GM19455 (cell line): Measurements from ENCODE around the gene PTGIR.
"Not testable (repeated sequence)": the region's sequence is repeated elsewhere in the genome, so short reads cannot be mapped to it uniquely, and the experiment has no call there.

ENCODE experiments used
- ATAC-seq: cut with Tn5 transposase; IDR thresholded peaks from one replicate; pipeline ENCODE4 v1.9.1; 2021; ENCODE audit not compliant: unreplicated experiment

Gene PTGIR

GRCh38 chr19:46639358-46640182, 14.7 kb upstream of the PTGIR start:
- ATAC-seq = no peak

- no peak for ATAC-seq
Observed at GRCh38 chr19:46637224-46637623, 12.3 kb upstream of the PTGIR start.

GRCh38 chr19:46635920-46636761, 11.3 kb upstream of the PTGIR start, which contains the start of gene GNG8:
Gene GNG8, minus strand, starts transcription at chr19:46636202. Its CDS starts 1,520 bp downstream, at chr19:46634682.
- no peak for ATAC-seq

- no peak for ATAC-seq
Observed at GRCh38 chr19:46634656-46635218, 9.8 kb upstream of the PTGIR start.

GRCh38 chr19:46634045-46634655, 9.3 kb upstream of the PTGIR start:
- no peak for ATAC-seq

GRCh38 chr19:46633130-46633529, 8.2 kb upstream of the PTGIR start:
- ATAC-seq = no peak

GRCh38 chr19:46631481-46631880, 6.6 kb upstream of the PTGIR start:
- ATAC-seq = no peak

GRCh38 chr19:46630586-46631205, 5.8 kb upstream of the PTGIR start:
- ATAC-seq = no peak

GRCh38 chr19:46629546-46630025, 4.7 kb upstream of the PTGIR start:
- ATAC-seq = no peak

- ATAC-seq = not testable (repeated sequence)
Observed at GRCh38 chr19:46628970-46629369, 4.1 kb upstream of the PTGIR start.

- no peak for ATAC-seq
Observed at GRCh38 chr19:46626446-46626845, 1.6 kb upstream of the PTGIR start.

GRCh38 chr19:46625731-46626130, 842 bp upstream of the PTGIR start:
- no peak for ATAC-seq

GRCh38 chr19:46623915-46624502, 880 bp downstream of the PTGIR start:
- no peak for ATAC-seq

- no peak for ATAC-seq
Observed at GRCh38 chr19:46622118-46622446, 2.8 kb downstream of the PTGIR start.

- no peak for ATAC-seq
Observed at GRCh38 chr19:46621191-46622117, 3.4 kb downstream of the PTGIR start.

- no peak for ATAC-seq
Observed at GRCh38 chr19:46620716-46621115, 4.2 kb downstream of the PTGIR start.

GRCh38 chr19:46620267-46620666, 4.6 kb downstream of the PTGIR start:
- no peak for ATAC-seq

- ATAC-seq = no peak
Observed at GRCh38 chr19:46618670-46619231, 6.1 kb downstream of the PTGIR start.

GRCh38 chr19:46617601-46618000, 7.3 kb downstream of the PTGIR start:
- no peak for ATAC-seq
